Measurements from ENCODE around the gene GMCL1. TPM values are rescaled to one million over a fixed set of nuclear protein-coding genes. Genes with fewer than 3 reads are reported as not detected.

Gene GMCL1
- total and polyA plus RNA-seq, 9 of the 15 experiments (the other 6 are each of a cell fraction or from before 2014, with no cell fraction given): 7.0 to 27.3 (median 15.4) TPM

DNA sequence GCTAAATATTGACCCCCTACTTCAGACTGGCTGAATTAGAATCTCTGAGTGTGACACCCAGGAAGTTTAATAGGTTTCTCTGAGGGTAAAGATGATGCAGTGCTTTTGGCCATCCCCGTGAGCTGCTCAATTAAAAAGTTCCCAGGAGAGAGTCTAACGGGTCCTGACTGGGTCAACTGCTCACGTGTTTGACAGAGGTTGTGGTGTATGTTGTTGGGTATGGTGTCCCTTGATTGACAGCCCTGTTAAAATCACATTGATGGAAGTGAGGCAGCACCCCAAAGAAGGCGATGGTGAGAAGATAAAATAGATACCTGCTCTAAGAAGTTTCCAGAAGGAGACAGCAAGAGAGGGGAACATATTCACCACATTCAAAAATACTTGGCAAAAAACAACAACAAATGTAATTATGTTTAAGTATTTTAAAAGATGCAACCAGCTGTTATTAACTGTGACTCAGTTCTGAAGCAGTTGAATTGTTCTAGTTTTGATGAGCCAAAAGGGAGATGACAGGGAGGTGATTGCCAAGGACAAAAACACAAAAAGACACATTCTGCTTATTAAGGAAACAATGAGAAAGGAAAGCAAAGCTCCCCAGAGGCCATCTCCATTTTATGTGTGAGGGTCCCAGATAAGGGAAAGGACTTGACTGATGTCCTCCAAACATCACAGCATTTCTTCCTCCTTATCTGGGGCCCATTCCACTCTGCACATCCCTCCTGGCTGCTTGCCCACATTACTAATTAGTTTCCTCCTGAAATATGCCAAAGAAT, 11.5 kb upstream of the GMCL1 start:
- Histone ChIP-seq H3K79me2 (ENCODE audit: control insufficient read depth, insufficient read depth, low read length) (no peaks in the 10 kb centered on the region), H4K20me1 (replicated peaks; ENCODE audit: control insufficient read depth, insufficient read depth, low read length) (no peaks in the 10 kb centered on the region), H3K27me3 (ENCODE audit: control insufficient read depth in 2 of 2, insufficient read depth in 2 of 2, low read length in 2 of 2) (no peaks in the 10 kb centered on the region), H3K9me3 (replicated peaks; ENCODE audit: control insufficient read depth, insufficient read depth, low read depth, low read length) (no peaks in the 10 kb centered on the region), H3K4me1 (replicated peaks in 1 of 2; ENCODE audit: control insufficient read depth in 2 of 2, insufficient read depth in 2 of 2, low read length in 2 of 2) (peaks cover 7 to 15% of the 10 kb centered on the region in 2 experiments; a peak in 4 of 5 replicates), H3K9me1 (ENCODE audit: control insufficient read depth, insufficient read depth, low read length) (no peaks in the 10 kb centered on the region), H3K4me2 (ENCODE audit: insufficient read depth, low read length) (peak overlapping the region; percentile 33; the same call in 1 of the 2 replicates), H3K36me3 (ENCODE audit: control insufficient read depth, insufficient read depth, low read length) (no peaks in the 10 kb centered on the region), H2AFZ (ENCODE audit: low read depth, low read length) (no peak overlapping the region), H3K27ac (ENCODE audit: extremely low read depth, low read depth, low read length) (no peak overlapping the region), H3K9ac (ENCODE audit: insufficient read depth in 1 of 2, low read depth in 2 of 2, low read length in 2 of 2) (no peak overlapping the region), H3K4me3 (no peak overlapping the region)
- peak; percentile 87 for FAIRE-seq
- in situ Hi-C loops (cut with MboI) (no loop called here), intact Hi-C loops (cut with micrococcal nuclease) (loop anchor here (1.0 to 5.0 kb wide), 3 partner anchors 76 to 261 kb away; partner anchors contain the start of gene ANXA4)
- BruUV-seq (replicated peaks): no TSS peak
- ATAC-seq: peak; percentile 82
- WGBS (ENCODE audit: insufficient coverage, low coverage, missing lambda C conversion rate): 8% methylated on average over 4 of the region's 4 CpGs
- DNase-seq (ENCODE audit: extremely low read depth in 1 of 4, low spot score in 3 of 4): peak in 3 of 4 experiments; percentile 27 to 91 (median 79)
- POLR2A ChIA-PET: interaction anchor here (0.5 to 3.3 kb wide), 4 partner anchors 10 to 876 kb away, joined by 3 to 18 read pairs (median 6); no protein-coding TSS in a partner anchor
- CTCF ChIA-PET (ENCODE audit: low intra/inter-chr PET ratio): interaction anchor here (0.6 to 2.8 kb wide), 4 partner anchors 86 to 508 kb away, joined by 3 to 28 read pairs (median 3); no protein-coding TSS in a partner anchor
- TF ChIP-seq NFIC (IDR thresholded peaks at IDR 0.05) (peak; percentile 97), CBFA2T2 (conservative IDR thresholded peaks at IDR 0.05) (peak; percentile 85), ESRRB (CRISPR knock-in tag; IDR thresholded peaks at IDR 0.05; ENCODE audit: borderline replicate concordance) (no peak), SMARCA4 (IDR thresholded peaks at IDR 0.05) (peak; percentile 79), ZNF695 (CRISPR knock-in tag; IDR thresholded peaks at IDR 0.05) (no peak), FOSL1 (tag; conservative IDR thresholded peaks at IDR 0.05) (peak; percentile 39; the same call in 1 of the 2 replicates), PML (IDR thresholded peaks at IDR 0.05; ENCODE audit: low read length) (peak; percentile 49; the same call in 1 of the 2 replicates), ZNF24 (IDR thresholded peaks at IDR 0.05) (peak; percentile 93), HDAC2 (IDR thresholded peaks at IDR 0.05) (peak; percentile 75; the same call in 1 of the 2 replicates), POLR2H (tag; IDR thresholded peaks at IDR 0.05; ENCODE audit: low read depth) (no peak), EGR1 (conservative IDR thresholded peaks at IDR 0.05) (no peak)
- TF ChIP-seq, protein P1, sequence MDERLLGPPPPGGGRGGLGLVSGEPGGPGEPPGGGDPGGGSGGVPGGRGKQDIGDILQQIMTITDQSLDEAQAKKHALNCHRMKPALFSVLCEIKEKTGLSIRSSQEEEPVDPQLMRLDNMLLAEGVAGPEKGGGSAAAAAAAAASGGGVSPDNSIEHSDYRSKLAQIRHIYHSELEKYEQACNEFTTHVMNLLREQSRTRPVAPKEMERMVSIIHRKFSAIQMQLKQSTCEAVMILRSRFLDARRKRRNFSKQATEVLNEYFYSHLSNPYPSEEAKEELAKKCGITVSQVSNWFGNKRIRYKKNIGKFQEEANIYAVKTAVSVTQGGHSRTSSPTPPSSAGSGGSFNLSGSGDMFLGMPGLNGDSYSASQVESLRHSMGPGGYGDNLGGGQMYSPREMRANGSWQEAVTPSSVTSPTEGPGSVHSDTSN (CRISPR knock-in tag; IDR thresholded peaks at IDR 0.05; ENCODE audit: low read depth): peak; percentile 42; the same call in 1 of the 2 replicates
- TF ChIP-seq, protein P1 (tag; conservative IDR thresholded peaks at IDR 0.05; ENCODE audit: low read depth): peak; percentile 30; the same call in 1 of the 2 replicates
- TF ChIP-seq, protein P2, sequence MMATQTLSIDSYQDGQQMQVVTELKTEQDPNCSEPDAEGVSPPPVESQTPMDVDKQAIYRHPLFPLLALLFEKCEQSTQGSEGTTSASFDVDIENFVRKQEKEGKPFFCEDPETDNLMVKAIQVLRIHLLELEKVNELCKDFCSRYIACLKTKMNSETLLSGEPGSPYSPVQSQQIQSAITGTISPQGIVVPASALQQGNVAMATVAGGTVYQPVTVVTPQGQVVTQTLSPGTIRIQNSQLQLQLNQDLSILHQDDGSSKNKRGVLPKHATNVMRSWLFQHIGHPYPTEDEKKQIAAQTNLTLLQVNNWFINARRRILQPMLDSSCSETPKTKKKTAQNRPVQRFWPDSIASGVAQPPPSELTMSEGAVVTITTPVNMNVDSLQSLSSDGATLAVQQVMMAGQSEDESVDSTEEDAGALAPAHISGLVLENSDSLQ (IDR thresholded peaks at IDR 0.05): peak; percentile 96
